WI38 (cell line): ENCODE measurements around the gene CPNE7.

Experiments used
- H3K4me3 ChIP-seq: 2 replicates; pipeline ENCODE4 v1.5.1; 2011; ENCODE audit warnings: low read depth, mild to moderate bottlenecking, control low read depth, low read length
- CTCF ChIP-seq: IDR thresholded peaks from 2 replicates; pipeline ENCODE4 v1.5.1; 2012; ENCODE audit warnings: low read depth, mild to moderate bottlenecking, control low read depth, low read length

CPNE7 gene

DNA sequence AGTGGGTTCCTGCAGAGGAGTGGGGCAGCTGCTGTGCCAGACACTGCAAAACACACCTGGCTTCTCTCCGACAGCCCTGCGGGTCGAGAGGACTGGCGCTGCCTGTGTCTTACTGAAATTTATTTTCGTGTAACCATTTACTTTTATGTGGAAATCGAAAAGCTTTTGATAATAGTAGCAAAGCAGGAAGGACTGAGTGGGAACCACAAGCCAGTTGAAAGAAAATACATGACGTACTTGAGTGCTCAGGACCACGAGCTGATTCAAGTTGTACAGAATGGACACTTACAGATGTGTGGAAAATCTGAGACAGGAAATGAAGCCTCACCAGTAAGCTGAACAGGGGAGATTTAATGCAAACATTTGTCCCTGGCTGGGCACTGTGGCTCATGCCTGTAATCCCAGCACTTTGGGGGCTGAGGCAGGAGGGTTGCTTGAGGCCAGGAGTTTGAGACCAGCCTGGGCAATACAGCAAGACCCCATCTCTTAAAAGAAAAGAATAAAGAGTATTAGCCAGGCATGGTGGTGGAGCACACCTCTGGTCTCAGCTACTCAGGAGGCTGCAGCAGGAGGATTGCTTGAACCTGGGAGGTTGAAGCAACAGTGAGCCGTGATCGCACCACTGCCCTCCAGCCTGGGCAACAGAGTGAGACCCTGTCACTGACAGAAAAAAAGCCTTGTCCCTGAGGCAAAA lies 26.4 kb upstream of the CPNE7 start:
- no peak for TF ChIP-seq CTCF
- H3K4me3 ChIP-seq = no peak overlapping the region

DNA sequence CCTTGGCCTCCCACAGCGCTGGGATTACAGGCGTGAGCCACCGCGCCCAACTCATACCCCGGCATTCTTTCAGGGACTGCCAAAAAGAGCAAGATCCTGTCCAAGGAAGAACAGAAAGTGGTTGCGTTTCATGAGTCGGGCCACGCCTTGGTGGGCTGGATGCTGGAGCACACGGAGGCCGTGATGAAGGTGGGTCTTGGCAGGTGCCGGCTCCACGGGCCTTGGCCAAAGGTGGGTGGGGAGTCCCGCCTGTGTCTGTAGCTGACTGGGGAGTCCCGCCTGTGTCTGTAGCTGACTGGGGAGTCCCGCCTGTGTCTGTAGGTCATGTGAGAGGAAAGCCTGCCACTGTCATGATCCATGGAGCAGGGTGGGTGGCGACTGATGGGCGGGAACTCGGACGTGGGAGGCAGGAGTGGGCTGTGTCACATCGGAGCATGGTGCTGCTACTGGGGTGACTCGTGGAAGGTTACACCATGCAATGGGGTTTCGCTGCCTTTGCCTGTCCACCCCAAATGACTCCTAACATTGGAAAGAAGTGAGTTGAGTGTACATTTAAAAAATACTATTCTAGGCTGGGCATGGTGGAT lies 25.0 kb upstream of the CPNE7 start:
- no peak overlapping the region for H3K4me3 ChIP-seq
- TF ChIP-seq CTCF = no peak

DNA sequence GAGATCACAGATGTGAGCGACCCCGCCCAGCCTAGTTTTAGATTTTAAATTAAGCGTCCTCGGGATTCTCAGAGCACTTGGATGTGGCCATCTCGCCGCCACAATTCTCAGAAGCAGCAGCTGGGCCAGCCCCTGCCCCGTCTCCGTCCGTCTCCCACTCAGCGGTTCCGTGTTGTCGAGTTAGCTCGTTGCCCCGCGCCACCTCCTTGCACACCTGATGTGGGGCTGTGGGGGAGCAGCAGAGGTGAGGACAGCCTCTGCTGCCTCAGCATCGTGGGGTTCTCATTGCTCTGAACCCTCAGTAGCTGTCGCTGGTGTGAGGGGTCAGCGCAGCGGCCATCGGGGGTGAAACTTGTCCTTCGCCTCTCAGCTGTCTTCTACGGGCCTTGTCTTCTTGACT lies 23.2 kb upstream of the CPNE7 start:
- H3K4me3 ChIP-seq = no peak overlapping the region
- TF ChIP-seq CTCF = no peak

DNA sequence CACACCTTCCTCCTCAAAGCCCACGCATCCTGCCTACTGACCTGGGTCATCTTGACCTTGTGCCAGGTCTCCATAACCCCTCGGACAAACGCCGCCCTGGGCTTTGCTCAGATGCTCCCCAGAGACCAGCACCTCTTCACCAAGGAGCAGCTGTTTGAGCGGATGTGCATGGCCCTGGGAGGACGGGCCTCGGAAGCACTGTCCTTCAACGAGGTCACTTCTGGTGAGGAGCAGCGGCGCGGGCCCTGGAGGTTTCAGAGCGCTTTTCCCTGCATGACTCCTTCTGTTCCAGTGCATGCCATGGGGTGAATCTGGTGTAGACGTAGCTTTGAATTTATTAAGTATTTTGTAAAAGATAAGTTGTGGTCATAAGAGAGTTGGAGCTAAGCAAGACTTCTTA lies 22.6 kb upstream of the CPNE7 start:
- no peak overlapping the region for H3K4me3 ChIP-seq
- no peak for TF ChIP-seq CTCF

GRCh38 chr16:89553733-89554132 lies 21.8 kb upstream of the CPNE7 start:
- H3K4me3 ChIP-seq = no peak overlapping the region
- no peak for TF ChIP-seq CTCF

DNA sequence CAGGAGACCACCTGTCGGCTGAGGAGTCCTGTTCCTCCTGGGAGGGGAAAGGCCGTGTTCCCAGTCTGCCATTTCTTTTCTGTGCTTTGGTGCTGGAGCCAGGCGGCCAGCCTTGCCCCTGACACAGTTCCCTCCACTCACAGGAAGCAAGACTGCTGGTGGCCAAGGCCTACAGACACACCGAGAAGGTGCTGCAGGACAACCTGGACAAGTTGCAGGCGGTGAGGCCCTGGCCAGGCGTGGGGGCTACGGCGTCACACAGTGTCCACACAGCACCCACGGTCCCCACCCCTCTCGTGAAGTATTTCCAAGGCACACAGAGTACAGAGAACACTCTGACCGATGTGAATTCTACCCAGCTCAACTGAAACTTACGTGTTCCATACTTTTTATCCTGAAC lies 21.2 kb upstream of the CPNE7 start:
- H3K4me3 ChIP-seq = no peak overlapping the region
- no peak for TF ChIP-seq CTCF

GRCh38 chr16:89555265-89555664 lies 20.3 kb upstream of the CPNE7 start:
- no peak for TF ChIP-seq CTCF
- H3K4me3 ChIP-seq = no peak overlapping the region
